Right hindlimb (tissue), 1 donor: Measurements from ENCODE around the gene INIP.

Experiments
- DNase-seq: peaks from one replicate; pipeline ENCODE4 v3.0.0-alpha.2; 2018

Gene INIP

GRCh38 chr9:112717661-112718331 lies at the start of gene INIP:
Gene INIP (minus strand): TSS chr9:112718117. CDS start chr9:112716485, 1,632 bp downstream.
- DNase-seq: peak; percentile 97

- DNase-seq: no peak
These were observed 47.4 kb upstream of the INIP start for GRCh38 chr9:112765281-112765680.

GRCh38 chr9:112764837-112765236 lies 46.9 kb upstream of the INIP start:
- no peak for DNase-seq

- no peak for DNase-seq
These were observed 46.4 kb upstream of the INIP start for GRCh38 chr9:112764344-112764743.

- no peak for DNase-seq
These were observed 45.0 kb upstream of the INIP start for GRCh38 chr9:112762726-112763518.

- DNase-seq: no peak
These were observed 44.2 kb upstream of the INIP start for GRCh38 chr9:112761912-112762655.

- no peak for DNase-seq
These were observed 42.9 kb upstream of the INIP start for GRCh38 chr9:112760821-112761220.

GRCh38 chr9:112757940-112758339 lies 40.0 kb upstream of the INIP start:
- DNase-seq: no peak

- no peak for DNase-seq
These were observed 39.5 kb upstream of the INIP start for GRCh38 chr9:112757282-112757883.

GRCh38 chr9:112755675-112756074 lies 37.8 kb upstream of the INIP start:
- no peak for DNase-seq

GRCh38 chr9:112755016-112755427 lies 37.1 kb upstream of the INIP start:
- no peak for DNase-seq

- no peak for DNase-seq
These were observed 36.7 kb upstream of the INIP start for GRCh38 chr9:112754578-112754977.

GRCh38 chr9:112753725-112754124 lies 35.8 kb upstream of the INIP start:
- no peak for DNase-seq

GRCh38 chr9:112752334-112753125 lies 34.6 kb upstream of the INIP start:
- DNase-seq: no peak

GRCh38 chr9:112751056-112751795 lies 33.3 kb upstream of the INIP start:
- DNase-seq: peak; percentile 63

- DNase-seq: no peak
These were observed 32.8 kb upstream of the INIP start for GRCh38 chr9:112750764-112751055.

GRCh38 chr9:112750016-112750763 lies 32.3 kb upstream of the INIP start, which contains the start of gene SNX30:
Gene SNX30 (plus strand): TSS chr9:112750760. CDS start chr9:112751002, 242 bp downstream.
- DNase-seq: peak; percentile 95

GRCh38 chr9:112747094-112747493 lies 29.2 kb upstream of the INIP start:
- DNase-seq: no peak

- no peak for DNase-seq
These were observed 26.3 kb upstream of the INIP start for GRCh38 chr9:112744177-112744576.

- no peak for DNase-seq
These were observed 25.4 kb upstream of the INIP start for GRCh38 chr9:112743216-112743836.
